ENCODE data around the gene ZSCAN31.

The ZSCAN31 gene

GRCh38 chr6:28334286-28335039, 1.5 kb downstream of the ZSCAN31 start:
- H2AK5ac ChIP-seq (ENCODE audit: low read length) = peak overlapping the region; percentile 11
- H3K23ac ChIP-seq (ENCODE audit: low read length) = no peak overlapping the region
- H3K79me2 ChIP-seq (ENCODE audit: control insufficient read depth, insufficient read depth, low read length) = no peaks in the 10 kb centered on the region
- WGBS (ENCODE audit: extremely low coverage, insufficient coverage, low lambda C conversion rate) = 100% methylated on average over 1 of the region's 7 CpGs
- no peak overlapping the region for H3K9ac ChIP-seq (ENCODE audit: low read length)
- no peak overlapping the region for H2BK120ac ChIP-seq (ENCODE audit: low read depth, low read length)
- H3K4me3 ChIP-seq (ENCODE audit: low read length) = no peak overlapping the region
- H3K36me3 ChIP-seq (ENCODE audit: control insufficient read depth, insufficient read depth, low read length) = no peaks in the 10 kb centered on the region
- H2BK5ac ChIP-seq (ENCODE audit: low read length) = no peak overlapping the region
- H3K18ac ChIP-seq (ENCODE audit: low read length) = no peak overlapping the region
- peak overlapping the region; percentile 82 for H3K56ac ChIP-seq (ENCODE audit: low read length)
- no peaks in the 10 kb centered on the region for H3K27me3 ChIP-seq (ENCODE audit: insufficient read depth, low read length, poor library complexity)
- no peak overlapping the region for H3K27ac ChIP-seq (ENCODE audit: low read depth, low read length)
- no peak overlapping the region for H3K4me2 ChIP-seq (ENCODE audit: low read length)
- no peak overlapping the region for H4K5ac ChIP-seq (ENCODE audit: low read length)
- H3K4me1 ChIP-seq (ENCODE audit: control insufficient read depth, low read depth, low read length) = peaks cover 7% of the 10 kb centered on the region
- H2BK15ac ChIP-seq (replicated peaks; ENCODE audit: low read depth) = no peak overlapping the region
- H3K4ac ChIP-seq (ENCODE audit: low read depth, low read length) = peak overlapping the region; percentile 78
- H4K8ac ChIP-seq (ENCODE audit: low read depth, low read length) = no peak overlapping the region
- no peak for DNase-seq
- H3K79me1 ChIP-seq (ENCODE audit: low read length) = no peaks in the 10 kb centered on the region

GRCh38 chr6:28333599-28334018, 2.3 kb downstream of the ZSCAN31 start:
- Histone ChIP-seq H3K79me2 (ENCODE audit: control insufficient read depth, insufficient read depth, low read length) (no peaks in the 10 kb centered on the region), H3K9ac (ENCODE audit: low read length) (no peak overlapping the region), H4K8ac (ENCODE audit: low read depth, low read length) (no peak overlapping the region), H3K4me1 (ENCODE audit: control insufficient read depth, low read depth, low read length) (peaks cover 7% of the 10 kb centered on the region), H2AK5ac (ENCODE audit: low read length) (no peak overlapping the region), H3K56ac (ENCODE audit: low read length) (no peak overlapping the region), H3K18ac (ENCODE audit: low read length) (no peak overlapping the region), H3K23ac (ENCODE audit: low read length) (no peak overlapping the region), H3K4me2 (ENCODE audit: low read length) (no peak overlapping the region), H3K36me3 (ENCODE audit: control insufficient read depth, insufficient read depth, low read length) (no peaks in the 10 kb centered on the region), H3K4me3 (ENCODE audit: low read length) (no peak overlapping the region), H2BK15ac (replicated peaks; ENCODE audit: low read depth) (no peak overlapping the region), H3K79me1 (ENCODE audit: low read length) (no peaks in the 10 kb centered on the region), H2BK120ac (ENCODE audit: low read depth, low read length) (no peak overlapping the region), H3K27me3 (ENCODE audit: insufficient read depth, low read length, poor library complexity) (no peaks in the 10 kb centered on the region), H4K5ac (ENCODE audit: low read length) (no peak overlapping the region), H3K27ac (ENCODE audit: low read depth, low read length) (no peak overlapping the region), H3K4ac (ENCODE audit: low read depth, low read length) (no peak overlapping the region), H2BK5ac (ENCODE audit: low read length) (no peak overlapping the region)
- no CpG with 5 or more reads among the region's 1 CpG for WGBS (ENCODE audit: extremely low coverage, insufficient coverage, low lambda C conversion rate)
- no peak for DNase-seq

- no peak overlapping the region for H2BK15ac ChIP-seq (replicated peaks; ENCODE audit: low read depth)
- no peak overlapping the region for H2AK5ac ChIP-seq (ENCODE audit: low read length)
- H3K4ac ChIP-seq (ENCODE audit: low read depth, low read length) = no peak overlapping the region
- peaks cover 7% of the 10 kb centered on the region for H3K4me1 ChIP-seq (ENCODE audit: control insufficient read depth, low read depth, low read length)
- H3K4me2 ChIP-seq (ENCODE audit: low read length) = no peak overlapping the region
- no peak overlapping the region for H3K9ac ChIP-seq (ENCODE audit: low read length)
- H3K4me3 ChIP-seq (ENCODE audit: low read length) = no peak overlapping the region
- H4K8ac ChIP-seq (ENCODE audit: low read depth, low read length) = no peak overlapping the region
- no peak overlapping the region for H3K27ac ChIP-seq (ENCODE audit: low read depth, low read length)
- H3K23ac ChIP-seq (ENCODE audit: low read length) = no peak overlapping the region
- H3K79me1 ChIP-seq (ENCODE audit: low read length) = no peaks in the 10 kb centered on the region
- no peaks in the 10 kb centered on the region for H3K79me2 ChIP-seq (ENCODE audit: control insufficient read depth, insufficient read depth, low read length)
- no peaks in the 10 kb centered on the region for H3K27me3 ChIP-seq (ENCODE audit: insufficient read depth, low read length, poor library complexity)
- no peak overlapping the region for H3K18ac ChIP-seq (ENCODE audit: low read length)
- no peak for DNase-seq
- H4K5ac ChIP-seq (ENCODE audit: low read length) = no peak overlapping the region
- no peak overlapping the region for H2BK120ac ChIP-seq (ENCODE audit: low read depth, low read length)
- H2BK5ac ChIP-seq (ENCODE audit: low read length) = no peak overlapping the region
- no peaks in the 10 kb centered on the region for H3K36me3 ChIP-seq (ENCODE audit: control insufficient read depth, insufficient read depth, low read length)
- H3K56ac ChIP-seq (ENCODE audit: low read length) = no peak overlapping the region
- no CpG with 5 or more reads among the region's 2 CpGs for WGBS (ENCODE audit: extremely low coverage, insufficient coverage, low lambda C conversion rate)
These were observed 2.9 kb downstream of the ZSCAN31 start for GRCh38 chr6:28333047-28333446.

GRCh38 chr6:28330041-28330440, 5.9 kb downstream of the ZSCAN31 start:
- H2BK15ac ChIP-seq (replicated peaks; ENCODE audit: low read depth) = no peak overlapping the region
- no peak overlapping the region for H3K4me2 ChIP-seq (ENCODE audit: low read length)
- no CpG with 5 or more reads among the region's 1 CpG for WGBS (ENCODE audit: extremely low coverage, insufficient coverage, low lambda C conversion rate)
- no peak overlapping the region for H3K9ac ChIP-seq (ENCODE audit: low read length)
- DNase-seq = no peak
- H3K79me1 ChIP-seq (ENCODE audit: low read length) = no peaks in the 10 kb centered on the region
- H3K27ac ChIP-seq (ENCODE audit: low read depth, low read length) = no peak overlapping the region
- no peak overlapping the region for H2AK5ac ChIP-seq (ENCODE audit: low read length)
- H3K4me3 ChIP-seq (ENCODE audit: low read length) = no peak overlapping the region
- H3K23ac ChIP-seq (ENCODE audit: low read length) = no peak overlapping the region
- H3K27me3 ChIP-seq (ENCODE audit: insufficient read depth, low read length, poor library complexity) = no peaks in the 10 kb centered on the region
- H4K8ac ChIP-seq (ENCODE audit: low read depth, low read length) = no peak overlapping the region
- H3K4ac ChIP-seq (ENCODE audit: low read depth, low read length) = no peak overlapping the region
- no peak overlapping the region for H4K5ac ChIP-seq (ENCODE audit: low read length)
- H3K36me3 ChIP-seq (ENCODE audit: control insufficient read depth, insufficient read depth, low read length) = peaks cover 2% of the 10 kb centered on the region
- no peak overlapping the region for H2BK5ac ChIP-seq (ENCODE audit: low read length)
- H3K18ac ChIP-seq (ENCODE audit: low read length) = no peak overlapping the region
- H2BK120ac ChIP-seq (ENCODE audit: low read depth, low read length) = no peak overlapping the region
- H3K79me2 ChIP-seq (ENCODE audit: control insufficient read depth, insufficient read depth, low read length) = no peaks in the 10 kb centered on the region
- no peak overlapping the region for H3K56ac ChIP-seq (ENCODE audit: low read length)
- peaks cover 5% of the 10 kb centered on the region for H3K4me1 ChIP-seq (ENCODE audit: control insufficient read depth, low read depth, low read length)

- Histone ChIP-seq H3K23ac (ENCODE audit: low read length) (no peak overlapping the region), H3K27ac (ENCODE audit: low read depth, low read length) (no peak overlapping the region), H3K4me1 (ENCODE audit: control insufficient read depth, low read depth, low read length) (no peaks in the 10 kb centered on the region), H2BK120ac (ENCODE audit: low read depth, low read length) (no peak overlapping the region), H2BK15ac (replicated peaks; ENCODE audit: low read depth) (no peak overlapping the region), H3K4ac (ENCODE audit: low read depth, low read length) (no peak overlapping the region), H3K27me3 (ENCODE audit: insufficient read depth, low read length, poor library complexity) (no peaks in the 10 kb centered on the region), H3K4me2 (ENCODE audit: low read length) (no peak overlapping the region), H3K79me2 (ENCODE audit: control insufficient read depth, insufficient read depth, low read length) (no peaks in the 10 kb centered on the region), H4K8ac (ENCODE audit: low read depth, low read length) (no peak overlapping the region), H3K4me3 (ENCODE audit: low read length) (peak overlapping the region; percentile 28), H2AK5ac (ENCODE audit: low read length) (no peak overlapping the region), H3K56ac (ENCODE audit: low read length) (no peak overlapping the region), H3K79me1 (ENCODE audit: low read length) (no peaks in the 10 kb centered on the region), H2BK5ac (ENCODE audit: low read length) (no peak overlapping the region), H3K18ac (ENCODE audit: low read length) (no peak overlapping the region), H3K9ac (ENCODE audit: low read length) (no peak overlapping the region), H3K36me3 (ENCODE audit: control insufficient read depth, insufficient read depth, low read length) (peaks cover 2% of the 10 kb centered on the region), H4K5ac (ENCODE audit: low read length) (no peak overlapping the region)
- no peak for DNase-seq
- no CpG with 5 or more reads among the region's 7 CpGs for WGBS (ENCODE audit: extremely low coverage, insufficient coverage, low lambda C conversion rate)
These were observed 9.5 kb downstream of the ZSCAN31 start for GRCh38 chr6:28326371-28326948.

Measured in mesendoderm (in vitro differentiated cells).